Activated CD4-positive, alpha-beta T cell treated with anti-CD3 and anti-CD28 coated beads, Interleukin-2, amount 10 ng/mL, durations not matched to agents 24 days and 14 days (primary cell): ENCODE measurements around the gene BECN2. TPM values are rescaled to one million over a fixed set of nuclear protein-coding genes. Genes with fewer than 3 reads are reported as not detected.
A peak's percentile ranks its signal among the peaks of the same experiment; 100 is the strongest.
"Not testable (repeated sequence)": the region's sequence is repeated elsewhere in the genome, so short reads cannot be mapped to it uniquely, and the experiment has no call there.

Source experiments
- DNase-seq: peaks from one replicate; pipeline ENCODE4 v3.0.0; 2022
- H3K27ac Mint-ChIP-seq: one replicate; pipeline ENCODE4 v1.8.0; 2022; ENCODE audit warnings: mild to moderate bottlenecking, mixed read lengths
- H3K27me3 Mint-ChIP-seq: one replicate; pipeline ENCODE4 v1.8.0; 2022; ENCODE audit warnings: mixed read lengths
- H3K36me3 Mint-ChIP-seq: one replicate; pipeline ENCODE4 v1.8.0; 2022; ENCODE audit warnings: low read depth, mild to moderate bottlenecking, mixed read lengths
- H3K4me1 Mint-ChIP-seq: one replicate; pipeline ENCODE4 v1.8.0; 2021; ENCODE audit warnings: mixed read lengths
- H3K4me3 Mint-ChIP-seq: one replicate; pipeline ENCODE4 v1.8.0; 2022; ENCODE audit warnings: mild to moderate bottlenecking, moderate library complexity, mixed read lengths
- H3K9me3 Mint-ChIP-seq: one replicate; pipeline ENCODE4 v1.8.0; 2021; ENCODE audit warnings: mixed read lengths
- intact Hi-C: fragments of 100-400 bp; cut with micrococcal nuclease; formaldehyde crosslinking; loops from one replicate; pipeline ENCODE4 v1.15.1; 2023
- total RNA-seq: library from RNA; stranded (reverse); gene quantifications from 2 replicates; pipeline ENCODE4 v1.2.3, GENCODE V29; 2022

The BECN2 gene
- total RNA-seq, 1 donor from 2014 or later = not detected

DNA sequence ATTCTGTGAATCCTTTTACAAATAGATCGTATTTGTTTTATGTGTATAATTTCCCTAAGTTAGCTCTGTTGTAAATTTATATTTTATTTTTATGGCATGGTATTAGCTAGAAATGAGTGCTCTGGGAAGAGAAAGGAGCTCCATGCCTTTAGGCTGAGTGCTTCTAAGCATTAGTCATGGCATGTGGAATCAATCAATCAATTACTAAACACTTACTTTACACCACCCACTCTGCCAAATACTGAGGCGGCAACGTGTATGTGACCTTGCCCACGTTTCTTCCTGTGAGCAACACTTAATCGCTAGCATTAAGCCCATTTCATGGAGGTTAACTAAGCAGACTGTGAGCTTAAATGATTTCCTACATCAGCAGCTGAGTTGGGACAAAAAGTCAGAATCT is 7.2 kb upstream of the BECN2 start:
- H3K9me3 Mint-ChIP-seq = no peaks in the 10 kb centered on the region
- H3K36me3 Mint-ChIP-seq = no peaks in the 10 kb centered on the region
- H3K4me3 Mint-ChIP-seq = no peak overlapping the region
- intact Hi-C loops = no loop called here
- no peaks in the 10 kb centered on the region for H3K27me3 Mint-ChIP-seq
- no peak for DNase-seq
- no peaks in the 10 kb centered on the region for H3K4me1 Mint-ChIP-seq
- H3K27ac Mint-ChIP-seq = no peak overlapping the region

DNA sequence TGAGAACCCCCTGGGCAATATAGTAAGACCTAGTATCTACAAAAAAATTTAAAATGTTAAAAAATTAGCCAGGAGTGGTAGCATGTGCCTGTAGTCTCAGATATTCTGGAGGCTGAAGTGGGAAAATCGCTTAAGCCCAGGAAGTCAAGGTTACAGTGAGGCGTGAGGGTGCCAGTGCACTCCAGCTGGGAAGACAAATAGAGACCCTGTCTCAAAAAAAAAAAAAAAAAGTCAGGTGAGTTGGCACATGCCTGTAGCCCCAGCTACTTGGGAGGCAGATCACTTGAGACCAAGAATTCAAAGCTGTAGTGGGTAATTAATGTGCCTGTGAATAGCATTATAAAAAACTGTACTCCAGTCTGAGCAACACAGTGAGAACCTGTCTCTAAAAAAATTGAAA is 4.6 kb downstream of the BECN2 start:
- Mint-ChIP-seq H3K4me1 (no peaks in the 10 kb centered on the region), H3K9me3 (no peaks in the 10 kb centered on the region), H3K27me3 (no peaks in the 10 kb centered on the region), H3K27ac (no peak overlapping the region), H3K4me3 (no peak overlapping the region), H3K36me3 (no peaks in the 10 kb centered on the region)
- no peak for DNase-seq
- intact Hi-C loops = no loop called here

DNA sequence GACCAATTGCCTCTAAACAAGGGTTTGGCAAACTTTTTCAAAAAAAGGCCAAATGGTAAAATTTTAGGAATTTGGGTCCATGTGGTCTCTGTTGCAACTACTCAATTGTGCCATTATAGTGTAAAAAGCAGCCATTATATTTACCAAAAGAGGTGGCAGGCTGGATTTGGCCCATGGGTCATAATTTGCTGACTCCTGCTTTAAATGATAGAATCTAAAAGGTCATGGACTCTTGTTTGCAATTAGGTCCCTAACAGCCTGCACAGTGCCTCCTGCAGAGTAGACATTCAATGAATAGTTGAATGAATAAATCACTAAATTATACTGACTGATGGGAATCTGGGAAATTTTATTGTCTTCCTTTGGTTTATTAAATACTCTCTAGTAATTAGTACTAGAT is 6.2 kb downstream of the BECN2 start:
- Mint-ChIP-seq H3K4me1 (no peaks in the 10 kb centered on the region), H3K9me3 (no peaks in the 10 kb centered on the region), H3K4me3 (no peak overlapping the region), H3K27me3 (no peaks in the 10 kb centered on the region), H3K27ac (no peak overlapping the region), H3K36me3 (no peaks in the 10 kb centered on the region)
- intact Hi-C loops = no loop called here
- DNase-seq = no peak

DNA sequence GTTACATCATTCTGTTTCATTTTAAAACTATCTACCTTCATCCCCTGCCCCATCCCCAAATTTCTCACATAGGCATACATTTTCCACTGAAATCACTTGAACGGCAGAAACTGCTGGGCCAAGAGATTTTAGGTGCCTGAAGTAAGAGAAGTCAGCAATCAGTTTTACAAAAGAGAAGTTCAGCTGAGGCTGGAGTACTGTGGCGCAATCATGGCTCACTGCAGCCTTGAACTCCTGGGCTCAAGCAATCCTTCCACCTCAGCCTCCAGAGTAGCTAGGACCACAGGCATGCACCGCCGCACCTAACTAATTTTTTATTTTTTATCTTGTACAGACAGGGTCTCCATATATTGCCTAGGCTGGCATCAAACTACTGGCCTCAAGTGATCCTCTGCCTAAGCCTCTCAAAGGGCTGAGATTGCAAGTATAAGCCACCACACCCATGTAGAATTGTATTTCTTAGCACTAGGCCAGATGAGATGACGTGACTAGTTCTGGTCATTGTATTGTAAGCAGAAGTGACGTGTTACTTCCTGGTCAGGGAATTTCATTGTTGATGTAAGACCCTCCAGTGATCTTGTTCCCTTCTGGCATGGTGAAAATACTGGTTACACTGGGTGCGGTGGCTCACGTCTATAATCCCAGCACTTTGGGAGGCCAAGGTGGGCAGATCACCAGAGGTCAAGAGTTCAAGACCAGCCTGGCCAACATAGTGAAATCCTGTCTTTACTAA is 7.1 kb downstream of the BECN2 start:
- DNase-seq = no peak
- H3K36me3 Mint-ChIP-seq = no peaks in the 10 kb centered on the region

DNA sequence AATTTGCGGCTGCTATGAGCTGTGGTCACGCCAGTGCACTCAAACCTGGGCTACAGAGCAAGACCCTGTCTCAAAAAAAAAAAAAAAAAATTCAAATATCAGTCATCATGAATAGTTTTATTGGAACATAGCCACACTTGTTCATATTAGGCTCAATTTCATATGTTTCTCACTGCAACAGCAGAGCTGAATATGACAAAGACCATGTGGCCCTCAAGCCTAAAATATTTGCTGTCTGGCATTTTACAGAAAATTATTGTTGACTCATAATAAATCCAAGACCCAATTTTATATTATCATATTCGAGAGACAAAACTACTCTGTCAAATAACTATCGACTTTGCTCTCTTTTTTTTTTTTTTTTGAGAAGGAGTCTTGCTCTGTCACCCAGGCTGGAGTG is 11.0 kb downstream of the BECN2 start:
- Mint-ChIP-seq H3K36me3 (no peaks in the 10 kb centered on the region), H3K9me3 (no peaks in the 10 kb centered on the region), H3K27me3 (no peaks in the 10 kb centered on the region), H3K27ac (no peak overlapping the region), H3K4me3 (no peak overlapping the region), H3K4me1 (no peaks in the 10 kb centered on the region)
- DNase-seq = no peak
- intact Hi-C loops = no loop called here

More for the DNA sequence above, 7.1 kb downstream of the BECN2 start:
- Mint-ChIP-seq H3K9me3 (no peaks in the 10 kb centered on the region), H3K27me3 (no peaks in the 10 kb centered on the region), H3K4me1 (no peaks in the 10 kb centered on the region), H3K4me3 (no peak overlapping the region), H3K27ac (no peak overlapping the region)
- intact Hi-C loops = no loop called here

DNA sequence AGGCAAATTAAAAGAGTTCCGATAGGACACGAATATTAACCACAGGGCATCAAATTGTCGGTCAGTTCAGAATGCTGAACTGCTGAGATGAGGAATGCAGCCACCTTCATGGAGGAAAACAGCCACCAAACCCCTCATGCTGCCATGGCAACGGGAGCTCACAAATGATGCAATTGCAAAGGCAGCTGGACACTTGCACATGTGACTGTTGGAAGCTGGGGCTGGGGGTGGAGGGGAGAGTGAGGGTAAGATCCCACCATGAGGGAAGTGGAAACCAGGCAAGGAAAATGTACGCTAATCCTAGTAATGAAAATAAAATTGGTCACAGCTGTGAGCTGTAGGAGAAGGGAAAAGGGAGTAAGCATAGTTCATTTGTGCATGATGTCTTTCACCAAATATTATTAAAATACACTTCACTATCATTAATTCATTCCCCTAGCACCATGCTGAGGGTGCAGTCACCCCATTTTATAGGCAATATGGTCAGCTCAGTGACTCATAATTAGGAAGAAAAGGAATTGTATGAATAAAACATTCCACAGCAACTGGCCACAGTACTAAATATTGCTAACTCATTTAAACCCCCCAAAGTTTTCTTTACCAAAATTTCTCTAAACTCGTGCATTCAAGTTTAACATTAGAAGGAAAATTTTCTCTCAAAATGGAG is 15.3 kb downstream of the BECN2 start:
- H3K27ac Mint-ChIP-seq = no peak overlapping the region
- intact Hi-C loops = no loop called here
- H3K27me3 Mint-ChIP-seq = no peaks in the 10 kb centered on the region
- no peaks in the 10 kb centered on the region for H3K36me3 Mint-ChIP-seq
- H3K4me3 Mint-ChIP-seq = no peak overlapping the region
- H3K4me1 Mint-ChIP-seq = no peaks in the 10 kb centered on the region
- no peaks in the 10 kb centered on the region for H3K9me3 Mint-ChIP-seq
- DNase-seq = no peak

DNA sequence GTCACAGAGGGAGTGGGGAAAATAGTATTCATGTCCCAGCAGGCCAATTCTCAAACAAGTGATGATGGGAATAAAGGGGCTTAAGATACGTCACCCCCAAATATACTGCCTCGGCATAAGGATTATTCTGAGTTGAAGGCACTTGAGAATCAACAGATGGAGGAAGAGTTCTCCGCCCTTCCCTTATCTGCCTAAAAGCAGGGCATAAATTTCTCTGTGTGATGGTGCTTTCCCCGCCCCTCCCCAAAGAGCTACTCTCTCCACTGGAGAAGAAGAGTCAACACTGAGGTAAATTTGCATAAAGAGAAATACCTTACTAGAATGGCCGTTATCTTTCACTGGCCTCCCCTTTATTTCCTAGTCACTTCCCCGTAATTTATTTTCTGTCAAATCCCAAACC is 18.7 kb downstream of the BECN2 start:
- H3K27me3 Mint-ChIP-seq = peaks cover 2% of the 10 kb centered on the region
- intact Hi-C loops = no loop called here
- H3K9me3 Mint-ChIP-seq = no peaks in the 10 kb centered on the region
- no peak for DNase-seq
- no peak overlapping the region for H3K27ac Mint-ChIP-seq
- H3K4me3 Mint-ChIP-seq = no peak overlapping the region
- no peaks in the 10 kb centered on the region for H3K36me3 Mint-ChIP-seq
- no peaks in the 10 kb centered on the region for H3K4me1 Mint-ChIP-seq

DNA sequence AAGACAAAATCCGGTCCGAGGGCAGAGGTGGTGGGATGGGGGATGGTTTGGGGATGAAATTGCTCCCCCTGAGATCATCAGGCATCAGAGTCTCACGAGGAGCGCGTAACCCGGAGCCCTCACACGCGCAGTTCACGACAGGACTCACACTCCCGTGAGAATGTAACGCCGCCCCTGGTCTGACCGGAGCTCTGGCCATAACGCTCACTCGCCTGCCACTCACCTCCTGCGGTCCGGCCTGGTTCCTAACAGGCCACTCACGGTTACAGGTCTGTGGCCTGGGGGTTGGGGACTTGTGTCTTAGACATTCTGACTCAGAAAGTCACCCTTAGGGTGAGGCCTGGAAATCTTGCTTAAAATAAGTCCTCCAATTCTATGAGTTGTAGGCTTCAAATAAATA is 21.5 kb downstream of the BECN2 start:
- no peaks in the 10 kb centered on the region for H3K4me1 Mint-ChIP-seq

DNA sequence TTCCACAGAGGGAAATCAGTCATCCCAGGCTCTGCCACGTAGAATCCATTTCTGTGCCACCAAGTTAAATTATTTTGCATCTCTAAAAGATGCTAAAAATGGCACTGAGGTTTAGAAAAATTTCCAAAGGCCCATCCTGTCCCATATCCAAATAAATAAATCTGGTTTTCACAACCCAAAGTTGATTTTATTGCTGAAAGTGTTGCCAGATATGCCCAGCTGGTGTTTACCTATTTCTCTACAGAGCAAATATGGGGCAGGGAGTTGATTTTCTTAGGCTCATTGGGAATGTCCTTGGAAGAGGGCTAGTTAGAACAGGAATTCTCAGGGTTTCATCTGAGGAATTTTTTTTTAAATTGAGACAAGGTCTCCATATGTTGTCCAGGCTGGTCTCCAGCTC is 22.4 kb downstream of the BECN2 start:
- Mint-ChIP-seq H3K4me1 (no peaks in the 10 kb centered on the region), H3K36me3 (no peaks in the 10 kb centered on the region), H3K27me3 (peaks cover 2% of the 10 kb centered on the region), H3K27ac (no peak overlapping the region), H3K9me3 (no peaks in the 10 kb centered on the region), H3K4me3 (no peak overlapping the region)
- intact Hi-C loops = no loop called here
- no peak for DNase-seq

More for the DNA sequence above, 21.5 kb downstream of the BECN2 start:
- intact Hi-C loops = no loop called here
- Mint-ChIP-seq H3K27me3 (peaks cover 2% of the 10 kb centered on the region), H3K27ac (no peak overlapping the region), H3K36me3 (no peaks in the 10 kb centered on the region), H3K4me3 (no peak overlapping the region), H3K9me3 (no peaks in the 10 kb centered on the region)
- no peak for DNase-seq

DNA sequence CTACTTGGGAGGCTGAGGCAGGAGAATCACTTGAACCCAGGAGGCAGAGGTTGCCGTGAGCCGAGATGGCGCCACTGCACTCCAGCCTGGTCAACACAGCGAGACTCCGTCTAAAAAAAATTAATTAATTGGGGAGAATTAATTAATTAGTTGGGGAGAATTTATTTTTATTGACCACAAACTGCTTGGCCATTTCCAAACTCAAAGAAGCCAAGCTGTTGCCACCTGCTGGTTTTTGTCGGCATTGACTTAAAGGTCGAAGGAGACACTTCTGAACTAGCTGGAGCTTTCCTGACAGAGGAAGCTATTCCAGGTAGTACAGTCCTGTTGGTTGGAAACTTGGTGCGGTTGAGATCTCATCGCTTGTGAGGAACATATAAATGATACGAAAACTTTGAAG is 28.2 kb downstream of the BECN2 start:
- Mint-ChIP-seq H3K9me3 (no peaks in the 10 kb centered on the region), H3K4me3 (no peak overlapping the region), H3K27ac (no peak overlapping the region), H3K4me1 (no peaks in the 10 kb centered on the region), H3K27me3 (no peaks in the 10 kb centered on the region), H3K36me3 (no peaks in the 10 kb centered on the region)
- peak; percentile 61 for DNase-seq
- intact Hi-C loops = loop anchor here (1.0 kb wide), 1 partner anchor 454 kb away; no protein-coding TSS in a partner anchor

DNA sequence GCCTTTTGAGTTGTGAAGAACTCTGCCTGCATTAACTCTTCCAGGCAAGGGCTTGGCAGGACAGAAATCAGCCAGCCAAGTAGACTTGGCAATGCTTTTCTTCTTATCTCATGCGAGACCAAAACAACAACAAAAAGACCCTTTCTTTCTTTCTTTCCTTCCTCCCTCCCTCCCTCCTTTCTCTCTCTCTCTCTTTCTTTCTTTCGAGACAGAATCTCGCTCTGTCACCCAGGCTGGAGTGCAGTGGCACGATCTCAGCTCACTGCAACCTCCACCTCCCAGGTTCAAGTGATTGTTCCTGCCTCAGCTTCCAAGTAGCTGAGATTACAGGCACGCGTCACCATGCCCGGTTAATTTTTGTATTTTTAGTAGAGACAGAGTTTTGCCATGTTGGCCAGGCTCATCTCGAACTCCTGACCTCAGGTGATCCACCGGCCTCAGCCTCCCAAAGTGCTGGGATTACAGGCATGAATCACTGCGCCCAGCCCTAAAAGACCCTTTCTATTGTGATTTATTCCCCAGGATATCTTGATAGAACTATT is 30.9 kb downstream of the BECN2 start:
- H3K27me3 Mint-ChIP-seq, DNase-seq, H3K9me3 Mint-ChIP-seq, H3K4me3 Mint-ChIP-seq, intact Hi-C loops, H3K27ac Mint-ChIP-seq, H3K4me1 Mint-ChIP-seq, H3K36me3 Mint-ChIP-seq: not testable (repeated sequence)

DNA sequence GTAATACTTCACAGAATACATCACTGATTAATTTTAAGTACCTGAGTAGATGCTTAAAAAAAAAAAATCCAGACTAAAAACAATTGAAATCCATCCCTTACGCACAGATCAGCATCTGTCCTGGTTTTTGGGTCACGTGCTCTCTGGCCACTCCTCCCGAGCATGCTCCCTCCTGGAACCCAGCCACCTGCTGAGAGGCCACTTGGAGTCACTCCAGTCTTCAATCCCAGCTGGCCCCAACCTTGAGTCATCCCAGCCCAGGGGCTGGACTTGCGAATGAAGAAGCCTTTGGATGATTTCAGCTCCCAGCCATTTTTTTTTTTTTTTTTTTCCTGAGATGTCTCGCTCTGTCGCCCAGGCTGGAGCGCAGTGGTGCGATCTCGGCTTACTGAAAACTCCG is 32.5 kb downstream of the BECN2 start:
- H3K36me3 Mint-ChIP-seq = no peaks in the 10 kb centered on the region
- no peak overlapping the region for H3K4me3 Mint-ChIP-seq
- no peak for DNase-seq
- intact Hi-C loops = no loop called here
- H3K9me3 Mint-ChIP-seq = no peaks in the 10 kb centered on the region
- peaks cover 1% of the 10 kb centered on the region for H3K27me3 Mint-ChIP-seq
- H3K27ac Mint-ChIP-seq = no peak overlapping the region
- no peaks in the 10 kb centered on the region for H3K4me1 Mint-ChIP-seq

DNA sequence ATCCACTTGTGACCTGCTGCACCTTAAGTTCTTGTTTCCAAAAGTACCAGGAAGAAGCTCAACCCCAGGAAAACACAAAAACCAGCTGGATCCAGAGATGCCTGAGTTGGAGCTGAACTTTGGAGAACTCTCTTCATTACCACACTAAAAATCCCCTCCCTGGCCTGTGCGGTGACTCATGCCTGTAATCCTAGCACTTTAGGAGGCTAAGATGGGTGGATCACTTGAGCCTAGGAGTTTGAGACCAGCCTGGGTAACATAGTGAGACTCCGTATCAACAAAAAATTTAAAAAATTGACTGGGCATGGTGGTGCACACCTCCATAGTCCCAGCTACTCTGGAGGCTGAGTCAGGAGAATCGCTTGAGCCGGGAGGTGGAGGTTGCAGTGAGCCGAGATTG is 35.2 kb downstream of the BECN2 start:
- intact Hi-C loops = no loop called here
- Mint-ChIP-seq H3K4me1 (no peaks in the 10 kb centered on the region), H3K27me3 (peaks cover 1% of the 10 kb centered on the region), H3K27ac (no peak overlapping the region), H3K4me3 (no peak overlapping the region), H3K36me3 (no peaks in the 10 kb centered on the region), H3K9me3 (no peaks in the 10 kb centered on the region)
- DNase-seq = no peak

DNA sequence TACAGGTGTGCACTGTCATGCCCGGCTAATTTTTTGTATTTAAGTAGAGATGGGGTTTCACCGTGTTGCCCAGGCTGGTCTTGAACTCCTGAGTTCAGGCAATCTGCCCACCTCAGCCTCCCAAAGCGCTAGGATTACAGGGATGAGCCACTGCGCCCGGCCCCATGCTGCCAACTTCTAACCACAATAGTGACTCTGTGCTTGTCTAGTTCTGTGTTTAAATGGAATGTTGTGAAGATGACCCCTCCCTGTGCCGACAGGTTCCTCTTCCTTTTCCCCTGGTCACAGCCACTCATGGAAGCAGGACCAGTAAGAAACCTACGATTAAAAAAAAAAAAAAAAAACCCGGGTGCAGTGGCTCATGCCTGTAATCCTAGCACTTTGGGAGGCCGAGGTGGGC is 36.6 kb downstream of the BECN2 start:
- Mint-ChIP-seq H3K4me1 (peaks cover 6% of the 10 kb centered on the region), H3K27ac (no peak overlapping the region), H3K27me3 (peaks cover 1% of the 10 kb centered on the region)

More for the DNA sequence above, 36.6 kb downstream of the BECN2 start:
- Mint-ChIP-seq H3K4me3 (no peak overlapping the region), H3K9me3 (no peaks in the 10 kb centered on the region), H3K36me3 (no peaks in the 10 kb centered on the region)
- no peak for DNase-seq
- intact Hi-C loops = no loop called here
